Esophagus squamous epithelium (tissue), 4 donors: Measurements from ENCODE around the gene TRPM1.

Experiments used
- POLR2A ChIP-seq, 4 donors: fragments of 450-650 bp; IDR thresholded peaks; one replicate each; pipeline ENCODE4 v1.6.1; 2017; ENCODE audit warnings: antibody characterized with exemption in 4 of 4, mild to moderate bottlenecking in 4 of 4, moderate library complexity in 3 of 4
- TF ChIP-seq, protein P1 (sequence below), 6 experiments: fragments of 450-650 bp in 4 of 6; fragments of 200-600 bp in 2 of 6; sonication (generic) in 2 of 6; IDR thresholded peaks; one replicate each; pipeline ENCODE4 v1.5.1; 2016 to 2019; ENCODE audit warnings: antibody characterized with exemption in 6 of 6, mild to moderate bottlenecking in 4 of 6, moderate library complexity in 4 of 6

DNA sequence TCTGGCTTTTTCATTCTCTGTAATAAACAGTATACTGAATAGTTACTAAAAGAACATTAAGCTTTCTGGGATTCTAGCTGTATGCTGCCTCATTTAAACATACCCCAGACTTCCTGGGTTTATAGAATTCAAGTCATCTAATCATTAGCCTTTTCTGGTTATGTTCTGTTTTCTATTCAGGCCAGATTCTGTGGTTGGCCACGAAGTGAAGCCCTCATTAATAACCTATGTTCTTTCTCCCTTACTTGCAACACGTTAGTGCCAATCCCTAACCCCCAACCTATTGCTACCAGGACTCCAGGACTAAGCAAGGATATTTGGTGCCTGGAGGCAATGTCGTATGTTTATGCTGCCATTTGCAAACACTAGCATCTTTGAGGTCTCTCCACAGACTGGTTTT lies 81.5 kb downstream of the TRPM1 start:
- TF ChIP-seq, protein P1, sequence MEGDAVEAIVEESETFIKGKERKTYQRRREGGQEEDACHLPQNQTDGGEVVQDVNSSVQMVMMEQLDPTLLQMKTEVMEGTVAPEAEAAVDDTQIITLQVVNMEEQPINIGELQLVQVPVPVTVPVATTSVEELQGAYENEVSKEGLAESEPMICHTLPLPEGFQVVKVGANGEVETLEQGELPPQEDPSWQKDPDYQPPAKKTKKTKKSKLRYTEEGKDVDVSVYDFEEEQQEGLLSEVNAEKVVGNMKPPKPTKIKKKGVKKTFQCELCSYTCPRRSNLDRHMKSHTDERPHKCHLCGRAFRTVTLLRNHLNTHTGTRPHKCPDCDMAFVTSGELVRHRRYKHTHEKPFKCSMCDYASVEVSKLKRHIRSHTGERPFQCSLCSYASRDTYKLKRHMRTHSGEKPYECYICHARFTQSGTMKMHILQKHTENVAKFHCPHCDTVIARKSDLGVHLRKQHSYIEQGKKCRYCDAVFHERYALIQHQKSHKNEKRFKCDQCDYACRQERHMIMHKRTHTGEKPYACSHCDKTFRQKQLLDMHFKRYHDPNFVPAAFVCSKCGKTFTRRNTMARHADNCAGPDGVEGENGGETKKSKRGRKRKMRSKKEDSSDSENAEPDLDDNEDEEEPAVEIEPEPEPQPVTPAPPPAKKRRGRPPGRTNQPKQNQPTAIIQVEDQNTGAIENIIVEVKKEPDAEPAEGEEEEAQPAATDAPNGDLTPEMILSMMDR (IDR thresholded peaks at IDR 0.05): no peak
- no peak for TF ChIP-seq POLR2A (IDR thresholded peaks at IDR 0.05)
